Measurements from ENCODE around the gene FBXW4.

The FBXW4 gene

GRCh38 chr10:101670635-101671034 is 24.3 kb downstream of the FBXW4 start:
- no peak for TF ChIP-seq CTCF (IDR thresholded peaks at IDR 0.05; ENCODE audit: low read depth, low read length)
- DNase-seq (ENCODE audit: extremely low read depth, low read depth), result no peak

GRCh38 chr10:101669181-101669580 is 25.8 kb downstream of the FBXW4 start:
- no peak for TF ChIP-seq CTCF (IDR thresholded peaks at IDR 0.05; ENCODE audit: low read depth, low read length)
- DNase-seq (ENCODE audit: extremely low read depth, low read depth), result no peak

- TF ChIP-seq CTCF (IDR thresholded peaks at IDR 0.05; ENCODE audit: low read depth, low read length), result no peak
- DNase-seq (ENCODE audit: extremely low read depth, low read depth), result no peak
These were observed 26.4 kb downstream of the FBXW4 start for GRCh38 chr10:101668566-101668965.

- no peak for TF ChIP-seq CTCF (IDR thresholded peaks at IDR 0.05; ENCODE audit: low read depth, low read length)
- no peak for DNase-seq (ENCODE audit: extremely low read depth, low read depth)
These were observed 28.9 kb downstream of the FBXW4 start for GRCh38 chr10:101666083-101666482.

GRCh38 chr10:101663097-101663496 is 31.9 kb downstream of the FBXW4 start:
- TF ChIP-seq CTCF (IDR thresholded peaks at IDR 0.05; ENCODE audit: low read depth, low read length), result no peak
- no peak for DNase-seq (ENCODE audit: extremely low read depth, low read depth)

- TF ChIP-seq CTCF (IDR thresholded peaks at IDR 0.05; ENCODE audit: low read depth, low read length), result no peak
- no peak for DNase-seq (ENCODE audit: extremely low read depth, low read depth)
These were observed 34.7 kb downstream of the FBXW4 start for GRCh38 chr10:101660256-101660655.

GRCh38 chr10:101658975-101659374 is 36.0 kb downstream of the FBXW4 start:
- TF ChIP-seq CTCF (IDR thresholded peaks at IDR 0.05; ENCODE audit: low read depth, low read length), result no peak
- no peak for DNase-seq (ENCODE audit: extremely low read depth, low read depth)

Measured in AG09319 (cell line).